ENCODE results near the gene MALAT1.

- TF ChIP-seq, protein P1, sequence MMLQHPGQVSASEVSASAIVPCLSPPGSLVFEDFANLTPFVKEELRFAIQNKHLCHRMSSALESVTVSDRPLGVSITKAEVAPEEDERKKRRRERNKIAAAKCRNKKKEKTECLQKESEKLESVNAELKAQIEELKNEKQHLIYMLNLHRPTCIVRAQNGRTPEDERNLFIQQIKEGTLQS (IDR thresholded peaks at IDR 0.05) = no peak
- TF ChIP-seq SIN3A (IDR thresholded peaks at IDR 0.05; ENCODE audit: low read depth) (no peak), POLR2AphosphoS5 (IDR thresholded peaks at IDR 0.05; ENCODE audit: low read depth, low read length) (no peak), REST (IDR thresholded peaks at IDR 0.05; ENCODE audit: low read depth) (no peak)
- TF ChIP-seq, protein P2, sequence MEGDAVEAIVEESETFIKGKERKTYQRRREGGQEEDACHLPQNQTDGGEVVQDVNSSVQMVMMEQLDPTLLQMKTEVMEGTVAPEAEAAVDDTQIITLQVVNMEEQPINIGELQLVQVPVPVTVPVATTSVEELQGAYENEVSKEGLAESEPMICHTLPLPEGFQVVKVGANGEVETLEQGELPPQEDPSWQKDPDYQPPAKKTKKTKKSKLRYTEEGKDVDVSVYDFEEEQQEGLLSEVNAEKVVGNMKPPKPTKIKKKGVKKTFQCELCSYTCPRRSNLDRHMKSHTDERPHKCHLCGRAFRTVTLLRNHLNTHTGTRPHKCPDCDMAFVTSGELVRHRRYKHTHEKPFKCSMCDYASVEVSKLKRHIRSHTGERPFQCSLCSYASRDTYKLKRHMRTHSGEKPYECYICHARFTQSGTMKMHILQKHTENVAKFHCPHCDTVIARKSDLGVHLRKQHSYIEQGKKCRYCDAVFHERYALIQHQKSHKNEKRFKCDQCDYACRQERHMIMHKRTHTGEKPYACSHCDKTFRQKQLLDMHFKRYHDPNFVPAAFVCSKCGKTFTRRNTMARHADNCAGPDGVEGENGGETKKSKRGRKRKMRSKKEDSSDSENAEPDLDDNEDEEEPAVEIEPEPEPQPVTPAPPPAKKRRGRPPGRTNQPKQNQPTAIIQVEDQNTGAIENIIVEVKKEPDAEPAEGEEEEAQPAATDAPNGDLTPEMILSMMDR (IDR thresholded peaks at IDR 0.05 in 2 of 3, conservative IDR thresholded peaks at IDR 0.05 in 1 of 3; ENCODE audit: borderline replicate concordance in 1 of 3, insufficient read depth in 1 of 3, low read depth in 2 of 3, low read length in 2 of 3) = no peak
Observed at GRCh38 chr11:65491163-65491465, 7.7 kb upstream of the MALAT1 start.

All from HCT116 (cell line).